ENCODE data around the gene FBLN2. TPM values are rescaled to one million over a fixed set of nuclear protein-coding genes. Genes with fewer than 3 reads are reported as not detected.

The FBLN2 gene
- total RNA-seq, 1 donor from 2014 or later, result 5.3 TPM

DNA sequence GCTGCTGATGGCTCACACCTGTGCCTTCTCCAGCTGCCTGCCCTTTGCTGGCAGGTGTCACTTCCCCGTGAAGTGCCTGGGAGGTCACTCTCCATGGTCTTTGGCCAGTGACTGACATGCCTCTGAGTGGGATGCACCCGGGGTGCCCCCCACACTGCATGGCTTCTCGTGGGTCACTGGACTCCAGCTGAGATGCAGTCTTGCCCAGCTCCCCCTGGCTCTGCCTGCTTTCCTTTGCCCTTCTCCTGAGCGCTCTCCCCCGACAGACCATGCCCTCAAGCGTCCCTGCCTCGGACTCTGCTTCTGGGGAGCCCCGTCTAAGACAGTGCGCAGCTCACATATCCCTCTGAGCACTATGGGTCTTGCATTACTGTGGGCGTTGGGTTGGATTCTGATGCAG is 14.4 kb downstream of the FBLN2 start:
- FAIRE-seq (no peak), DNase-seq (ENCODE audit: low spot score in 2 of 2) (no peak)

DNA sequence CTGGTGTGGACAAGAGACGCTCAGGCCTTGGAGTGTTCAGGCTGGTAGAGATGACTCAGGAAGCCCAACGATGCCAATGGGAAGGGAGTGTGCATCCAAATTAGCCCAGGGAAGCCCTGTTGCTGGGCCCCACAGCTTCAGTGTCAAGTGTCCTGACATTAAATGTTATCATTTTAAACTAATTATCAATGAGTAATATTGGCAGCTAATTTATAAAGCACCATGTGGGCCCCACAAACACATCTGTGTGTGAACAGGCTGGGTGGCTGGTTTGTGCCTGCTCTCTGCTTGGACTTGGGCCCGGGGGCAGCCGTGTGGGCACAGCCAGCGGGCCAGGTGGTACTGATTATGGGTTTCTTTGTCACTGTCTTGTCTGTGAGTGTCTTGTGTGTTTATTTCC is 15.0 kb downstream of the FBLN2 start:
- FAIRE-seq, result no peak
- no peak for DNase-seq (ENCODE audit: low spot score in 2 of 2)

DNA sequence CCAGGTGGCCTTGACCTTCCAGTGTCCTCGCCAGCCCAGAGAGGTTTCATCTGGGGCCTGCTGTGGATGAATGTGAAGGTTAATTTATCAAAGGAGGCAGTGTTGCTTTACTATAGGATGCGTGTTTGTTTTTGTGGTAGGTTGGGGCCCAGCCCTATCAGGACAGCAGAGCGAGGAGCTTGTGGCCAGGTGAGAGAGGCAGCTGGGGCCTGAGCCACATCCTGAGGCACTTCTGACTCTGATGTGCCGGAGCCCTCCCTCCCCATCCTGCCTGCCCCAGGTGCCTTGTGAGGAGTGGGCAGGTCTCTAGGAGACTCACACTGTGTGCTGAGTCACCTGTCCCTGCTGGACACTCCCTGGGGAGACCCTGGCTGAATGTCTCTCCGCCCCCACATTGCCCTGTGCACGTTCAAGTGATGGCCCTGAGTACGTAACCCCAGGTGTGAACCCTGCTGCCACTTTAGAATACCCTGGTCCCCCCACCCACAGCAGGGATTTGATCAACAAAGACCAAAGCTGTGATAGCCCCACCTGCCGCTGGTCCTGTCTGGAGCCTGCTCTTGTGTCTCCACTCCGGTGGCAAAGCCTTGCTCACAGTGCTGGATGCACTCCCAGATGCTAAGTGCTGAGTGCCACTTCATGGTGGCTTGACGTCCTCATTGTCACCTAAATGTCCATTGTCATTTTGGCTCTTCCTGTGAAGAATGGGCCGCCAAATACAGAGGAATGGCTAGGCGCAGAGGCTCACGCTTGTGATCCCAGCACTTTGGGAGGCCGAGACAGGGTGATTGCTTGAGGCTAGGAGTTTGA is 16.0 kb downstream of the FBLN2 start:
- FAIRE-seq (no peak), DNase-seq (ENCODE audit: low spot score in 2 of 2) (no peak)

DNA sequence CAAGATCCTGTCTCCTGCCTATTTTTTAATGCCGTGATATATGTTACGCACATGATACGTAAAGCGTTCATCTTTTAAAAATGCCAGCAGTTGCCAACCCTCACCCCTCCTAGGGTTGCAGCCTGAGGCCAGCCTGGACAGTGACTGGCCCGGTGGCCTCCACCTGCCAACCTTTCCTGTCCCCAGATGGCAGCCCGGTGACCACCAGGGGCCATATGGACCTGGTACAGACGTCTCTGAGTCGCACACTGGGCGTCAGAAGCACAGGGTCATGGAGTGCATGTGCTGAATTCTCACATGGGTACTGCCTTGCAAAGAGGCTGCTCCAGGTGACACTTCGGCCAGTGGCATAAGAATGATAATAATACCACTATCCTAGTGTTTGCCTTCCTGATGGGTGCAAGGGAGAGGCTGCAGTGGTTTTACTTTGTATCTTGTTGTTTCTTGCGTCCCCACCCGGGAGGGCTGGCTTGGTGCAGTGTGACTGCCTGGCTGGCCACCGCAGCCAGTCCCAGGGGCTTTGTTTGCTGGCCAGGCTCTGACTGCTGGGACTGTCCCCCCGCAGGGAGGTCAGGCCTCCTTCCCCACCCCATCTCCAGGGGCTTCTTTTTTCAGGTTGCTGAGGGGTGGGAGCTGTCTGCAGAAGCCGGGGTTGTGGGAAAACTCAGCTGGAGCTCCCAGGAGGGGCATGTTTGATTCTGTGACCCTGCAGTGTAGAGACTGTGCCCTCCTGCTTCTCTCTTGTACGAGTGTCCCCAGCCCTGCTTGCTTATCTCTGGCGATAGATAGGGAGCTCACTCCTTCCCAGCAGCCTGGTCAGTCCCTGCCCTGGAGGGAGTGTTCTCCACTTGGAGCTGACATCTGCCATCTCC is 16.9 kb downstream of the FBLN2 start:
- no peak for DNase-seq (ENCODE audit: low spot score in 2 of 2)
- FAIRE-seq, result no peak

DNA sequence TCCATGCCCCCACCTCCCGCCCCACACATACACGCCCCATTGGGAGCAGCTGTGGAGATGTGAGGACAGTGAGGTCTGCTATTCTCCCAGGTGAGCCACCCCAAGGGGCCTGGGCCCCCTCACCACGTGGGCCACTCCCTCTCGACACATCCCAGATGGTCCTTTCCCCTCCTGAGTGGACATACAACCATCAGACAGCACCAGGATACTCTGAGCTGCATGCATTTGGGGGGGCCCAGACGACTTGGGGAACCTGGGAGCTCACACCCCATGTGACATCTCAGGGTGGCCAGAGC is 17.5 kb downstream of the FBLN2 start:
- DNase-seq (ENCODE audit: low spot score in 2 of 2) (no peak), FAIRE-seq (no peak)

DNA sequence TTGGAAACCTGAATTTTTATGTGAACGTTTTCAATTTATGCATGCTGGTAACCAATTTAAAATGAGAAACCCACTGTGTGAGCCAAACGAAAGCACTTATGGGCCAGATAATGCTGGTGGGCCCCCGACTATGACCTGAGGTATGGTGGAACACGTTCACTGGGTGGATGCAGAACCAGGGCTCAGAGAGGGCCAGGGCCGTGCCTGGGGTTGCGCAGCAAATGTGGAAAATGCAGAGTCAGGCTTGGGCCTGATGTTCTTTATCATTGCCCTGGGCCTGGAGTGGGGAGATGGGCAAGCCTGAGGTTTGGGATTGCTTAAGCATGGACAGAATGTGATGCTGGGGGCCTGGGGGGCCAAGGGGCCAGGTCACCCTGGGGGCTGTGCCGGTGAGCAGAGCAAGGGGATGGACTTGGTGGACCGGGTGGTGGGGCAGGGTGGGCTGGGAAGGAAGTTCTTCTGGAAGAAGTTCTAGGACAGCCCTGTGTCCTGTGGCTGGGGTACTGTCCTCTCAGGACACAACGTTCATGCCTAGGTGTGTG is 17.9 kb downstream of the FBLN2 start:
- no peak for FAIRE-seq

DNA sequence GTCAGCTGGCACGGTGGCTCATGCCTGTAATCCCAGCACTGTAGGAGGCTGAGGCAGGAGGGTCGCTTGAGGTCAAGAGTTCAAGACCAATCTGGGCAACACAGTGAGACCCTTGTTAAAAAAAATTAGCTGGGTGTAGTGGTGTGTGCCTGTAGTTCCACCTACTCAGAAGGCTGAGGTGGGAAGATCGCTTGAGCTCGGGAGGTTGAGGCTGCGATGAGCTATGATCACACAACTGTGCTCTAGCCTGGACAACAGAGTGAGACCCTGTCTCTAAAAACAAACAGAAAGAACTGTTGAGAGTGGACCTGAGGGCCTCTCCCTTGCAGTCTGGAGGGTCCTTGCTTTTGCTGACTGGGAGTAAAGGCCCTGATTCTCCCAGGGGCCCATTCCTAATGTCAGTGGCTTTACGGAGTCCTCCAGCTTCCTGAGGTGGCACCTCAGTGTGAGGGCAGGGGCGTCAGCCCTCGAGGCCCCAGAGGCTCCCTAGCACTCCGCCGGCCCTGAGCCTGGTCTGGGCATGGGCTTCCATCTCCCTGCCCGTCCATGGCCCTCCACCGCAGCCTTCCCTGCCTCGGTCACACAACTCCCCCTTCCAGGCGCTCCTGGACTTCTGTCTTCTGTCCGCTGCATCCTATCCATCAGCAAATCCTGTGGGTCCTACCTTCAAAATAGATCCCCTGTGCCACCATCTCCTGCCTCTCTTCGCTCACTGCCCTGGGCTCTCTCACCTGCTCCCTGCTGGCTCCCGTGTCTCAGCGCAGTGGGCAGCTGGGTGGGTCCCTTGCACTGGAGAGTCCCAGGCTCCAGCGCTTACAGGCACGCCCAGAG is 19.0 kb downstream of the FBLN2 start:
- FAIRE-seq (no peak), DNase-seq (ENCODE audit: low spot score in 2 of 2) (no peak)

More for the DNA sequence above, 17.9 kb downstream of the FBLN2 start:
- DNase-seq (ENCODE audit: low spot score in 2 of 2), result no peak

DNA sequence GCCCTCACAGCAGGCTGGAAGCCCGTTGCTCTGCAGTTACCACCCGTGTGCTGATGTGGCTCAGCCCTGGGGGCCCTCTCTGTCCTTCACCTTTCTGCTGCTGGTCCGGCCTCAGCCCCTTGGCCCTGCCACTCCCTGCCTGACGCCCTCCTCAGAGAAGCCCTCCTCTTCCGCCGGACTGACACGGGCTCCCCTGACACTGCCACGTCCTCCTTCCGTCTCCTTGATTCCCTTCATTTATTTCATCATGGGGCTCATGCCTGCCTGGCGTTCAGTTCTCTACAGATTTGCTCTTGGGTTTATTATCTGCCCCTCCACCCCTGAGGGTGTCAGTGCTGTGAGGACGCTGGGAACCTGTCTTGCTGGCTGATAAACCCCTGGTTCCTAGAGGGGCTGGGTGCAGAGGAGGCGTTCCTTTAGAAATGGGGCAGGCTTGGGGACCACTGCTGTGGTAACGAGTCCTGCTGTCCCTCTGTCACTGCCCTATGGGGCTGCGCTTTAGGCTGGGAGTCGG is 19.6 kb downstream of the FBLN2 start:
- FAIRE-seq, result no peak

DNA sequence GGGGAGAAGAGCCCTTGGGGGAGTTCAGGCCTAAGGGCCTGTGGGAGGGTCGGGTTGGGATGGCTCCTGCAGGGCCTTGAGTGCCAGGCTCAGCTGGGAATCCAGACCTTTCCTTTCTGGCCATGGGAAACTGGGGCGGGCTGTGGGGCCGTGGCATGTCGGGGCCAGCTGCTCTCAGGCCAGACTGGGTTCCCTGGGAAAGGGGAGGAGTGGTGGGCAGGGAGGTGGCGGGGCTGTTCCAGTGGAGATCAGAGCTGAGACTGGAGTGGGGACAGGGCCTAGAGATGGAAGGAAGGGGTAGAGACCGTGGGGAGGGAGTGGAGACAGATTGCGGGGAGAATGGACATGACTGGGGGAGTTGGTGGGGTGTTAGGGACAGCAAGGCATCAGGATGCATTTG is 20.3 kb downstream of the FBLN2 start:
- FAIRE-seq, result no peak

More for the DNA sequence above, 19.6 kb downstream of the FBLN2 start:
- no peak for DNase-seq (ENCODE audit: low spot score in 2 of 2)

DNA sequence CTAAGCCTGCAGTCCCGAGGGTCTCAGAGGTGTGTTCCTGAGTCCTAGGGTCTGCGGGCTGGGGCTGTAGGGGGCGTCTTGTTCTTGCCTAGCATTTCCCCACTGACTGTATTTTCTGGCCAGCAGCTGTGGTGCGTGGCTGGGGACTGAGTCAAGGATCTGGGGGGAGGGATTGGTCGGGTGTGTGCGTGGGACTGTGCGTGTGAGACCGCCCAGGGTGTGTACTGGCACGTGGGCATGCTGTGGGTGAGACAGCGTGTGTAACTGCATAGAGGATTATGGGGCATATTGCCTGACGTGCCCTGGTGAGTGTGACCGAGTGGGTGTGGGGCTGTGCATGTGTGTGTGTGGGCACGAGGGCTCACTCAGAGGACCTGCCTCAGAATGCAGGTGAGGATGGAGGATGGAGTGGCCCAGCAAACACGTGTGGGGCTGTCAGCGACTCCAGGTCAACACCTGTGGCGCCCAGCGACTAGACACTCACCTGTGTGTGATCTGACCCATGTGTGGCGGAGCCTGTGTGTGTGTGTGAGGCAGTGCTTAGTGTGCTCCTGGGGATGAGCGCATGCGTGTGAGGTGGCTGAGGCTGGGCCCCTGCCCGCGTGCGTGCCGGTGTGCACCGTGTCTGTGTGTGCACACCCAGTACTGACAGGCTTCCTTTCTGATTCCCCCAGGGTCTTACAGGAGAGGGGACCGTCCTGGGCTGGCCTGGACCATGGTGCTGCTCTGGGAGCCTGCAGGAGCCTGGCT is 20.9 kb downstream of the FBLN2 start:
- DNase-seq (ENCODE audit: low spot score in 2 of 2), result peak in 1 of 2 donors; percentile 54
- no peak for FAIRE-seq

More for the DNA sequence above, 20.3 kb downstream of the FBLN2 start:
- DNase-seq (ENCODE audit: low spot score in 2 of 2), result no peak

DNA sequence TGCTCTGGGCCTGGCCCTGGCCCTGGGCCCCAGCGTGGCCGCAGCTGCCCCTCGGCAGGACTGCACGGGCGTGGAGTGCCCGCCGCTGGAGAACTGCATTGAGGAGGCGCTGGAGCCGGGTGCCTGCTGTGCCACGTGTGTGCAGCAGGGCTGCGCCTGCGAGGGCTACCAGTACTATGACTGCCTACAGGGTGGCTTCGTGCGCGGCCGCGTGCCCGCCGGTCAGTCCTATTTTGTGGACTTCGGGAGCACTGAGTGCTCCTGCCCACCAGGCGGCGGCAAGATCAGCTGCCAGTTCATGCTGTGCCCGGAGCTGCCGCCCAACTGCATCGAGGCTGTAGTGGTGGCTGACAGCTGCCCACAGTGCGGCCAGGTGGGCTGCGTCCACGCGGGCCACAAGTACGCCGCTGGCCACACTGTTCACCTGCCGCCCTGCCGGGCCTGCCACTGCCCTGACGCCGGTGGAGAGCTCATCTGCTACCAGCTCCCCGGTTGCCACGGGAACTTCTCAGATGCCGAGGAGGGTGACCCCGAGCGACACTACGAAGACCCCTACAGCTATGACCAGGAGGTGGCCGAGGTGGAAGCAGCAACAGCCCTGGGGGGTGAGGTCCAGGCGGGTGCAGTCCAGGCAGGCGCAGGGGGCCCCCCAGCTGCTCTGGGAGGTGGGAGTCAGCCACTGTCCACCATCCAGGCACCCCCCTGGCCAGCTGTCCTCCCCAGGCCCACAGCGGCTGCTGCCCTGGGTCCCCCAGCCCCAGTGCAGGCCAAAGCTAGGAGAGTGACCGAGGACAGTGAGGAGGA is 21.7 kb downstream of the FBLN2 start:
- FAIRE-seq, result no peak

DNA sequence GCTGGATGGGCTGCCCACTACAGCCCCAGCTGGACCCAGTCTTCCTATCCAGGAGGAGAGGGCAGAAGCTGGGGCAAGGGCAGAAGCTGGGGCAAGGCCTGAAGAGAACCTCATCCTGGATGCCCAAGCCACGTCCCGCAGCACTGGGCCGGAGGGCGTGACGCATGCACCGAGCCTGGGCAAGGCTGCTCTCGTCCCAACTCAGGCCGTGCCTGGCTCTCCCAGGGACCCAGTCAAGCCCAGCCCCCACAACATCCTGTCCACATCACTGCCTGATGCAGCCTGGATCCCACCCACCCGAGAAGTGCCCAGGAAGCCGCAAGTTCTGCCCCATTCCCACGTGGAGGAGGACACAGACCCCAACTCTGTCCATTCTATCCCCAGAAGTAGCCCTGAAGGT is 22.3 kb downstream of the FBLN2 start:
- DNase-seq (ENCODE audit: low spot score in 2 of 2), result no peak
- no peak for FAIRE-seq

More for the DNA sequence above, 21.7 kb downstream of the FBLN2 start:
- no peak for DNase-seq (ENCODE audit: low spot score in 2 of 2)

DNA sequence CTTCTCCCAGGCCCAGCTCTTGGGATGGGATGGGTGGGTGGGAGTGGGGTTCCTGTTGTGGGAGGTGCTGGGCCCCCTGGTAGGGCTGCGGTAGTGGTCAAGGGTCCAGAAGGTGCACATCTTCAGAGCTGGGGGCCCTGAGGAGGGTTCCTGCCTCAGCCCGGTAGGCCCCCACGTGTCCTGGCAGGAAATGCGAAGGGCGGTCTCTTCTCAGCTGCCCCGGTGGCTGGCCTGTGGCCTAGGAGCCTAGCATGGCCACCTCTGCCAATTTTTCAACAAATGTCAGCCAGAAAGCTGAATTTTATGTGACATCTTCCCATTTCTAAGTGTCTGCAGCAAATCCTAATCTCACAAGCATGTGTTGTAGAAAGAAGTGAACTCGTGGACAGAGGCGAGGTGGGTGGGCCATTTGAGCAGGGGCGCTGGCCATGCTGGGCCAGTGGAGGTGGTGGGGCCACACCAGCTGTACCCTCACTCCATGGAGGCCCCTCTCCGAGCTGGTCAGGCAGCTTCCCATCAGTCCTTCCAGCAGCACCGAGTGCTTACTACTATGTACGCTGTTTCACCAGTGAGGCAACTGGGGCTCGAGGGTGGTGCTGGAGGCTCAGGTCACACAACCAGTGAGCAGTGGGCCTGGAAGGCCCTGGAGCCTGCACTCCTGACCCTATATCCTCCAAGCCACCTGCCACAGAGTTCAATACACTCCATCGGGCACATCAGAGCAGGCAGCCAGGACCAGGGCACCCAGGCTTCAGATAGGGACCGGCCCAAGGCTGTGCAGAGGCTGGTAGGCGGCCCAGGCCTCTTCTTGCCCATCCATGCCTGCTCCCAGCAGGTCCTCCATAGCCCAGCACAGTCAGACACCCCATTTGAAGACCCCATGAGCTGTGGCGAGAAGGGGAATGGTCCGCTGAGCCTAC is 23.2 kb downstream of the FBLN2 start:
- DNase-seq (ENCODE audit: low spot score in 2 of 2) (no peak), FAIRE-seq (no peak)

DNA sequence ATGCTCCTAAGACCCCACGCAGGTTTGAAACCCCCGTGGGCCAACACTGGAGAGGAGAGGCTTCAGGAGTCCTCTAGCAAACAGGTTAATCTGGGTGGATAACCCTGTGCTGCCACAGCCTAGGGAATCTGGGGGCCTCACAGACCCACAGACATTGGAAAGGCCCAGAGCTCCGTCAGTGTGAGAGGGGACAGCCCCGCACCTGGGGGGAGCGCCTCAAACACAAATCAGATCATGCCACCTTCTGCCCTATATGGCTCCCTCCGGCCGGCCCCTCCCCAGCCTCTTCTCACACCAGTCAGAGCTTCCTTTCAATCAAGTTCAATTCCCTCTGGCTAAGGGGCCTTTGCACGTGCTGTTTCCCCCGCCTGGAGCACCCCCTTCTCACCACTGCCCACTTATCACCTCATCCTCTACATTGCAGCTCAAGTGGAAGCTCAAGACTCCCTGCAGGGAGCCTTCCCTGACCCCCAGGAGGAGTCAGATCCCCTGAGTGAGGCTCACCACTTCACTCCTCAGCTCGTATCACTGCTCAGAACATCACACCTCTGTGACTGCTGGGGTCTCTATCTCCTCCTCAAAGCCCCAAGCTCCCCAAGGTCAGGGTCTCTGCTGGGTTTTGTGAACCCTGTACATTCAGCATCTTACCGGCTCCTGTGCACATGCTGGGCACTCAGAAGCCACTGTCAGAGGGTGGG is 24.1 kb downstream of the FBLN2 start:
- DNase-seq (ENCODE audit: low spot score in 2 of 2), result no peak
- no peak for FAIRE-seq

DNA sequence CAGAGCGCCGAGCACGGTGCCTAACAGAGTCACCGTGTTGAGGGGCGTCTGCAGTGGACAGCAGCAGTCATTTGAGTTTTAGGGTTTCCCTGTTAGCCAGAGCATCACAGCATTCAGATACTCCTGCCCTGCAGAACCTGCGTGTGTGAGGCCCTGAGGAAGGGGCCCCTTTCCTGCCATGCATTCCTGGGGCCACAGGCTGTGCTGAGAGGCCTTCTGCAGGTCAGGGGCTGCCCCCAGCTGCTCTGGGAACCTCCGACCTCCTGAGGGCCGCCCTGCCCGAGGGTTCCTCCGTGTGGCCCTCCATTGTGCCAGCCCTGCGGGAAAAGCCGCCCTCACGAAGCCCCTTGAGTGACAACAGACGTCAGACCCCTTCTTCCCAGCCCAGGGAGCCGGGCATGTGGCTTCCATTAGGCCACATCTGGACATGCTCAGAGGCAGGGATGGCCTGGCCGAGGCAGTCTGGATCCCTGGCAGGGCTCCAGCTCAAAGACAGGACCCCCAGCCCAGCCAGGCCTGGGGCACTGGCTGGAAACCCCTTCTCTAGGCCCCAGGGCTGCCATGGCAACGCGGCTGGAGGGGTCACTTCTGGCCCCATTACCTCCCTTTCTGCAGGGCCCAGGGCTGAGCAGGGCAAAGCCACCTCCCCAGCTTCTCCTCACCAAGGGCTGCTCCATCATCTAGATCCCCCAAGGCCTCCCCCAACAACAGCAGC is 25.3 kb downstream of the FBLN2 start:
- no peak for DNase-seq (ENCODE audit: low spot score in 2 of 2)
- FAIRE-seq, result no peak

DNA sequence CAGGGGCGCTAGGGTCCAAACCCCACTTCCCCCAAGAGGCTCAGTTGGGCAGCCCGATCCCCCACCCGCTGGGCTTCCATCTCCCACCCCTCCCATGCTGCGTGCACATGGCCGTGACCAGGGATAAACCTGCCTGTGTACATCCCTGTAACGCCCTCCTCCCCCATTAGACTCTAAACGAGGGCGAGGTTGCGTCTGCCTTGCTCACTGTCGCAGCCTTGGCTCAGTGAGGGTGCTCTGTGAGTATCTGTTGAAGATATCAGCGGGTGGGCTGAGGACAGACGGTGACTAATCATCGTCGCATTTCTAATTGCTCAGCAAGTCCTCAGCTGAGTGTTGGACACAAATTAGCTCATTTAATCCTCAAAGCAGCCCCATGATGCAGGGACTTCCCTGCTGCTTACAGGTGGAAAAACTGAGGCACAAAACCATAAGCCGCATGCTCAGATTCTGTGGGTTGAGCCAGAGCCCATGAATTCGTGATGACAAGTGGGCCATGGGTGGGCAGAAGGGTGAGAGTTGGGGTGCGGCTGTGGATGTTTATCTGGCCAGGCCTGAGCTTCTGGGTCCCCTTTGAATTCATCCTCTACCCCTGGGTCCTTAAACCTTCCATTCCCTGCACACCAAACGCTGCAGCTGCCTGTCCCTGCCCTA is 26.0 kb downstream of the FBLN2 start:
- peak in 1 of 2 donors; percentile 46 for DNase-seq (ENCODE audit: low spot score in 2 of 2)
- FAIRE-seq, result no peak

Measured in frontal cortex (tissue), 4 donors.